ENCODE measurements around the gene DHX57.
"Not testable (repeated sequence)": the region's sequence is repeated elsewhere in the genome, so short reads cannot be mapped to it uniquely, and the experiment has no call there.

DHX57 gene

DNA sequence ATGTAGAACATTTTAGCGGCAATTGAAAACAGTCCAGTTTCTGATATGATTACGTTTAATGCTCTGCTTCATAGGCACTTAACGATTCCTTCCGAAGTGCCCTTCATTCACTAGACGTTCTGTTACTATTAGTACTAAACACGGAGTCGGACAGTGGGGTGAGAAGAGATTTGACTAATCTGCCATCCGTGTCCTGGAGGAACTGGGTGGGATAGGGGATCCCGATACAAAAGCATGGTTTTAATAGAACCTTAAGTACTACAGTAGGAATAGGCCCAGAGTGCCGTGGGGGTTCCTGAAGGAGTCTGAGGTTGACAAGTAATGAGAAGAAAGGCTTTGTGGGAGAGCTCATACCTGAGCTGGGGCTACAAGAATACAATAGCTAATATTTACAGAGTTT lies 673 bp upstream of the DHX57 start:
- DNase-seq, result peak; percentile 11
- in situ Hi-C loops (cut with HindIII; ENCODE audit: low pct_ligation_motif_present, low pct_unique_long_range_greater_than_20kb, low sequenced_read_pairs), result no loop called here

- in situ Hi-C loops (cut with HindIII; ENCODE audit: low pct_ligation_motif_present, low pct_unique_long_range_greater_than_20kb, low sequenced_read_pairs), result no loop called here
- DNase-seq, result peak; percentile 10
Measured at GRCh38 chr2:38875227-38875575, 533 bp downstream of the DHX57 start.

GRCh38 chr2:38873763-38874162 lies 2.0 kb downstream of the DHX57 start:
- in situ Hi-C loops (cut with HindIII; ENCODE audit: low pct_ligation_motif_present, low pct_unique_long_range_greater_than_20kb, low sequenced_read_pairs), result no loop called here
- no peak for DNase-seq

DNA sequence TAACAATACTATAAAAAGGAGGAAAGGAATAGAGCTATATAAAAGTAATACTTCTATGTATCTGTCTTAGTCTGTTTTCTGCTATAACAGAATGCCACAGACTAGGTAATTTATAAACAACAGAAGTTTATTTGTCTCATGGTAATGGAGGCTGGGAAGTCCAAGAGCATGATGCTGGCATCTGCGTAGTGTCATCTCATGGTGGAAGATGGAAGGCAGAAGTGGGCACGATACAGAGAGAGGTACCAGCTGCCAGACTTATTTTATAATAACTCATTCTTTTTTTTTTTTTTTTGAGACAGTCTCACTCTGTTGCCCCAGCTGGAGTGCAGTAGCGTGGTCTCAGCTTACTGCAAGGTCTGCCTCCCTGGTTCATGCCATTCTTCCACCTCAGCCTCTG lies 4.3 kb downstream of the DHX57 start:
- no peak for DNase-seq
- in situ Hi-C loops (cut with HindIII; ENCODE audit: low pct_ligation_motif_present, low pct_unique_long_range_greater_than_20kb, low sequenced_read_pairs), result no loop called here

DNA sequence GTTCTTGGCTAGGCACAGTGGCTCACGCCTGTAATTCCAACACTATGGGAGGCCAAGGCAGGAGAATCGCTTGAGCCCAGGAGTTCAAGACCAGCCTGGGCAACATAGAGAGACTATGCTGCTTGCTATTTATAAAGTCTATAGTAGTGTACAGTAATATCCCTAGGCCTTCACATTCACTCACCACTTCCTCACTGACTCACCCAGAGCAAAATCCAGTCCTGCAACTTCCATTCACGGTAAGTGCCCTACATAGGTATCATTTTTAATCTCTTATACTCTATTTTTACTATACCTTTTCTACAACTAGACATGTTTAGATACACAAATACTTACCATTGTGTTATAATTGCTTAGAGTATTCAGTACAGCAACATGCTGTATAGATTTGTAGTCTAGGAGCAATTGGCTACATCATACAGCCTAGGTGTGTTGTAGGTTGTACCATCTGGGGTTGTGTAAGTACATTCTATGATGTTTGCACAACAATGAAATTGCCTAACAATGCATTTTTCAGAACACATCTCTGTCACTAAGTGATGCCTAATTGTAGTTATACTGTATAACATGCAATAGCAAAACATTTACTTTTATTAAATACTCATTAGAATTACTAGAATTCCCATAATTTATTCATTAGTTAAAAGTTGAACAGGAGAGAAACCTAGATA lies 8.8 kb downstream of the DHX57 start:
- DNase-seq, result no peak
- in situ Hi-C loops (cut with HindIII; ENCODE audit: low pct_ligation_motif_present, low pct_unique_long_range_greater_than_20kb, low sequenced_read_pairs), result no loop called here

GRCh38 chr2:38863061-38863695 lies 12.6 kb downstream of the DHX57 start:
- peak; percentile 55 for DNase-seq
- in situ Hi-C loops (cut with HindIII; ENCODE audit: low pct_ligation_motif_present, low pct_unique_long_range_greater_than_20kb, low sequenced_read_pairs), result no loop called here

- peak; percentile 66 for DNase-seq
- in situ Hi-C loops (cut with HindIII; ENCODE audit: low pct_ligation_motif_present, low pct_unique_long_range_greater_than_20kb, low sequenced_read_pairs), result no loop called here
Measured at GRCh38 chr2:38862476-38862875, 13.3 kb downstream of the DHX57 start.

DNA sequence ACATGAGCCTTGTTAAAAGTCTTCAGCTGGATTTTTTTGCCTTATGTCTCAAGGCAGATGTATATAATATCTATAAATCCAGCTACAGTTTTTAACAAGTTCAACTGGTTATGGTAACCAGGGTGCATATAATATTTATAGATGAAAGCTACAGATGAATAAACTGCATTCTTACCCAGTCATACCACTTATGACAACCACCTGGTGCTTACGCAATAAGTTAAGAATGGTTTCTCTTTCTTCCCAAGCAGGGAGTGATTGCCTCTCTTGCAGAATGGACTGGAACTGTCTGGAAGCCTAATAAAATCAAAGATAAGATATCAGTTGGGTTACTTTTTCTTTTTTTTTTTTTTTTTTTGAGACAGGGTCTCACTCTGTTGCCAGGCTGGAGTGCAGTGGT lies 19.6 kb downstream of the DHX57 start:
- no peak for DNase-seq
- in situ Hi-C loops (cut with HindIII; ENCODE audit: low pct_ligation_motif_present, low pct_unique_long_range_greater_than_20kb, low sequenced_read_pairs), result no loop called here

DNA sequence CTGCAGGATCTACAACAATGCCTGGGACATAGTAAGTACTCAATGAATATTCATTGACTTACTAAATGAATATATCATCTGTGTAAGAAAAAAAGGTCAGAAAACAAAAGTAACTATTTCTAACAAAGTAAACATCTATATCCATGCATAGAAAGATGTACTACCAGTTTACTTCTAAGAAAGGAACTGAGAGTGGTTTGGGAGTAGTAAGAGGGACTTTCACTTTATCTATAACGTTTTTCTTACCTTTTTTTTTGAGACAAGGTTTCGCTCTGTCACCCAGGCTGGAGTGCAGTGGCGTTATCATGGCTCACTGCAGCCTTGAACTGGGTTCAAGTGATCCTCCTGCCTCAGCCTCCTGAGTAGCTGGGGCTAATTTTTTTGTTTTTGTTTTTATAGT lies 25.7 kb downstream of the DHX57 start:
- in situ Hi-C loops (cut with HindIII; ENCODE audit: low pct_ligation_motif_present, low pct_unique_long_range_greater_than_20kb, low sequenced_read_pairs), result no loop called here
- DNase-seq, result no peak

- no peak for DNase-seq
- in situ Hi-C loops (cut with HindIII; ENCODE audit: low pct_ligation_motif_present, low pct_unique_long_range_greater_than_20kb, low sequenced_read_pairs), result no loop called here
Measured at GRCh38 chr2:38836791-38837190, 38.9 kb downstream of the DHX57 start.

DNA sequence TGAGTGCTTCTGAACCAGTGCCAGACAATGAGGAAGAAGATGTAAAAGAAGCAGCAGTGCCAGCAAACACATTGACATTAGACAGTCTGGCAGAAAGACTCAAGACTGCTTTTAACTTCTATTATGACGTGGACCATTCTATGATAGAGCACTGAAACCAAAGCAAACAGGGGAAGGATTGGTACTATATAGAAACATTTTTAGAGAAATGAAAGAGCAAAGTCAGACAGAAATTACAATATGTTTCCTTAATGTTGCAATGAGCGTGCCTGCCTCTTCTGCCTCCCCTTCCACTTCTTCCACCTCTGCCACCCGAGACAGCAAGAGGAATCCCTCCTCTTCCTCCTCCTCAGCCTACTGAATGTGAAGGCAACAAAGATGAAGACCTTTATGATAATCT lies 39.7 kb downstream of the DHX57 start:
- in situ Hi-C loops (cut with HindIII; ENCODE audit: low pct_ligation_motif_present, low pct_unique_long_range_greater_than_20kb, low sequenced_read_pairs), result no loop called here
- no peak for DNase-seq

GRCh38 chr2:38835015-38835601 lies 40.6 kb downstream of the DHX57 start:
- in situ Hi-C loops (cut with HindIII; ENCODE audit: low pct_ligation_motif_present, low pct_unique_long_range_greater_than_20kb, low sequenced_read_pairs), result no loop called here
- DNase-seq, result peak; percentile 54

DNA sequence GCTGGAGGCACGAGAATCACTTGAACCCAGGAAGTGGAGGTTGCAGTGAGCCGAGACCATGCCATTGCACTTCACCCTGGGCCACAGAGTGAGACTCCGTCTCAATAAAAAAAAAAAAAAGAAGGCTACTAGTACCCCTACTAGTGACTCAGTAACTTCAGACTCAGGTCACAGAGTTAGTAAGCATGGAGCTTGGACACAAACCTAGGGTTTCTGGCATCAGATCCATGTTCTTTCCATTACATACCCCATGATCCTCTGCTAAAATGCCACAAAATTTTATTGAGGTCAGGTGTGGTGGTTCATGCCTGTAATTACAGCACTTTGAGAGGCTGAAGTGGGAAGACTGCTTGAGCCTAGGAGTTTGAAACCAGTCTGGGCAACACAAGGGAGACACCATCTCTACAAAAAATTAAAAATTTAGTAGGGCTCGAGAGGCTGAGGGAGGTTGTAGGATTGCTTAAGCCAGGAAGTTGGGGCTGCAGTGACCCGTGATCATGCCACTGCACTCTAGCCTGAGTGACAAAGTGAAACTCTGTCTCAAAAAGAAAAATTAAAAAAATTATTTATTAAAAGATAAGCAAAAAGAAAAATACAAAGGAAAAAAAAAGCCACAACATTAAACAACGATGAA lies 45.1 kb downstream of the DHX57 start:
- in situ Hi-C loops (cut with HindIII; ENCODE audit: low pct_ligation_motif_present, low pct_unique_long_range_greater_than_20kb, low sequenced_read_pairs), result no loop called here
- no peak for DNase-seq

- in situ Hi-C loops (cut with HindIII; ENCODE audit: low pct_ligation_motif_present, low pct_unique_long_range_greater_than_20kb, low sequenced_read_pairs), result no loop called here
- no peak for DNase-seq
Measured at GRCh38 chr2:38829971-38830370, 45.8 kb downstream of the DHX57 start.

DNA sequence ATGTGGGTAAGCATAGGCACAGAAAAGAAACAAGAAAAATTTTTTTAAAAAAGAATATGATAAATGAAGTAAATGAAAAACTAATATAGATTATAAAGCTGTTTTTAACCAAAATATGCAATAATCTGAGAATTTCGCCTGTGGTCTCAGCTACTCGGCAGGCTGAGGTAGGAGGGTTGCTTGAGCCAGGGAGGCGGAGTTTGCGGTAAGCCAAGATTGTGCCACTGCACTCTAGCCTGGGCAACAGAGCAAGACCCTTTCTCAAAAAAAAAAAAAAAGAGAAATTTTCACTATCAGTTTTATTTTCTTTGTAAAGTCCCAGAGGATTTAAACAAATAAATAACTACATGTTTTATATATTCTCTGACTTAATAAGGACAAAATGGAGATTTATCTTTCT lies 47.3 kb downstream of the DHX57 start:
- DNase-seq, result no peak
- in situ Hi-C loops (cut with HindIII; ENCODE audit: low pct_ligation_motif_present, low pct_unique_long_range_greater_than_20kb, low sequenced_read_pairs), result no loop called here

GRCh38 chr2:38827539-38828145 lies 48.1 kb downstream of the DHX57 start:
- in situ Hi-C loops (cut with HindIII; ENCODE audit: low pct_ligation_motif_present, low pct_unique_long_range_greater_than_20kb, low sequenced_read_pairs); DNase-seq: not testable (repeated sequence)

GRCh38 chr2:38825956-38826355 lies 49.8 kb downstream of the DHX57 start:
- in situ Hi-C loops (cut with HindIII; ENCODE audit: low pct_ligation_motif_present, low pct_unique_long_range_greater_than_20kb, low sequenced_read_pairs), result no loop called here
- DNase-seq, result no peak

- DNase-seq, result no peak
- in situ Hi-C loops (cut with HindIII; ENCODE audit: low pct_ligation_motif_present, low pct_unique_long_range_greater_than_20kb, low sequenced_read_pairs), result no loop called here
Measured at GRCh38 chr2:38824906-38825305, 50.8 kb downstream of the DHX57 start.

DNA sequence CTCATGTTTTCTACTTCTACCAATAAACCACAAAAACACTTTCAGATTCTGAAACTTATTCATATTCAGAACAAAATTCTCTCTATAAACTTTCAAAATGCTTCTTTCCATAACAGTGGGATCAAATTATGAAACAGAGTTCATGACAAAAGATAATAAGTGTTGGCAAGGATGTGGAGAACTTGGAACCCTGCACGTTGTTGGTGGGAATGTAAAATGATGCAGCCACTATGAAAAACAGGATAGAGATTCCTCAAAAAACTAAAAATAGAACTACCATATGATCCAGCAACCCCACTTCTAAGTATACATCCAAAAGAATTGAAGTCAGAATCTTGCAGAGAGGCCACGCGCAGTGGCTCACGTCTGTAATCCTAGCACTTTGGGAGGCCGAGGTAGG lies 52.3 kb downstream of the DHX57 start:
- in situ Hi-C loops (cut with HindIII; ENCODE audit: low pct_ligation_motif_present, low pct_unique_long_range_greater_than_20kb, low sequenced_read_pairs), result no loop called here
- no peak for DNase-seq
